Activated T-helper 17 cell treated with anti-CD3 and anti-CD28 coated beads, Interleukin-2, amount 50 U/mL, for 72 hours (primary cell): ENCODE measurements around the gene INTS11. TPM values are rescaled to one million over a fixed set of nuclear protein-coding genes. Genes with fewer than 3 reads are reported as not detected.
"Not testable (repeated sequence)": the region's sequence is repeated elsewhere in the genome, so short reads cannot be mapped to it uniquely, and the experiment has no call there.

ENCODE experiments used
- ATAC-seq: fragments of 150-1000 bp; cut with Tn5 transposase; replicated peaks from 2 replicates; pipeline ENCODE4 v1.10.0; 2021; ENCODE audit warnings: mild to moderate bottlenecking, moderate library complexity
- H3K27ac Mint-ChIP-seq: one replicate; pipeline ENCODE4 v1.8.0; 2022; ENCODE audit warnings: mixed read lengths
- H3K27me3 Mint-ChIP-seq: one replicate; pipeline ENCODE4 v1.8.0; 2022; ENCODE audit warnings: mixed read lengths
- H3K36me3 Mint-ChIP-seq: one replicate; pipeline ENCODE4 v1.8.0; 2022; ENCODE audit warnings: low read depth, mild to moderate bottlenecking, mixed read lengths
- H3K4me1 Mint-ChIP-seq: one replicate; pipeline ENCODE4 v1.8.0; 2022; ENCODE audit warnings: mixed read lengths
- H3K4me3 Mint-ChIP-seq: one replicate; pipeline ENCODE4 v1.8.0; 2022; ENCODE audit warnings: mild to moderate bottlenecking, mixed read lengths
- H3K9me3 Mint-ChIP-seq: one replicate; pipeline ENCODE4 v1.8.0; 2022; ENCODE audit warnings: mixed read lengths
- total RNA-seq, 2 donors: library from RNA; stranded (reverse); gene quantifications; one replicate each; pipeline ENCODE4 v1.2.3, GENCODE V29; 2022

The INTS11 gene
- 100 to 1,000 TPM; 122 to 125 TPM for total RNA-seq

DNA sequence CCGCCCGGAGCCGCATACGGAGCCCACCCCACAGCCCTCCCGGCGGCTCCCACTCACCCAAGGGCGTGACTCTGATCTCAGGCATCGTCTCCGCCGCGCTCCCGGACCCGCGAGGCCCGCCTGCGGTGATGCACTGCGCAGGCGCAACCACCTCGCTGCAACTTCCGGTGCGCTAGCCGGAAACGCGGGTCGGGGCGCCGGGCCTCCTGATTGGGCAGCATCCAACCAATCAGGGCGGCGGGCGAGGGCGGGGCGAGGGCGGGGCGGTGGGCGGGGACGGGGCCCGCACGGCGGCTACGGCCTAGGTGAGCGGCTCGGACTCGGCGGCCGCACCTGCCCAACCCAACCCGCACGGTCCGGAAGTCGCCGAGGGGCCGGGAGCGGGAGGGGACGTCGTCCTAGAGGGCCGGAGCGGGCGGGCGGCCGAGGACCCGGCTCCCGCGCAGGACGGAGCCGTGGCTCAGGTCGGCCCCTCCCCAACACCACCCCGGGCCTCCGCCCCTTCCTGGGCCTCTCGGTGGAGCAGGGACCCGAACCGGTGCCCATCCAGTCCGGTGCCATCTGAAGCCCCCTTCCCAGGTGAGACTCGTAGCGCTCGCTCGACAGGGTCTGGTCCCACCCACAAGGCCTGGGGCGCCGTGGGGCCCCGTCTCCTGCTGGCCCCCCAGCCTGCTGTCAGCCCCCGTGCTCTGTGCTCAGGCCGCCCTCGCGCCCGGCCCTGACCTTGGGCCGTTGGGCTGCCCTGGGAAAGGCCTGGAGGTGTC is at the start of gene INTS11, which contains the start of gene CPTP:
Gene INTS11, minus strand, starts transcription at position 137 of the 764 bp plus-strand sequence. Its CDS starts 52 bp downstream, at position 85.
Gene CPTP, plus strand, starts transcription at position 279 of the 764 bp plus-strand sequence. CDS start 2,109 bp downstream, outside the sequence.
- Mint-ChIP-seq H3K4me3 (peak within 1 kb of the TSS; percentile 80), H3K4me1 (peaks cover 13% of the 10 kb centered on the region), H3K9me3 (no peaks in the 10 kb centered on the region), H3K27ac (peak within 1 kb of the TSS; percentile 86), H3K27me3 (no peaks in the 10 kb centered on the region), H3K36me3 (peaks cover 12% of the 10 kb centered on the region)
- ATAC-seq, result peak; percentile 91

DNA sequence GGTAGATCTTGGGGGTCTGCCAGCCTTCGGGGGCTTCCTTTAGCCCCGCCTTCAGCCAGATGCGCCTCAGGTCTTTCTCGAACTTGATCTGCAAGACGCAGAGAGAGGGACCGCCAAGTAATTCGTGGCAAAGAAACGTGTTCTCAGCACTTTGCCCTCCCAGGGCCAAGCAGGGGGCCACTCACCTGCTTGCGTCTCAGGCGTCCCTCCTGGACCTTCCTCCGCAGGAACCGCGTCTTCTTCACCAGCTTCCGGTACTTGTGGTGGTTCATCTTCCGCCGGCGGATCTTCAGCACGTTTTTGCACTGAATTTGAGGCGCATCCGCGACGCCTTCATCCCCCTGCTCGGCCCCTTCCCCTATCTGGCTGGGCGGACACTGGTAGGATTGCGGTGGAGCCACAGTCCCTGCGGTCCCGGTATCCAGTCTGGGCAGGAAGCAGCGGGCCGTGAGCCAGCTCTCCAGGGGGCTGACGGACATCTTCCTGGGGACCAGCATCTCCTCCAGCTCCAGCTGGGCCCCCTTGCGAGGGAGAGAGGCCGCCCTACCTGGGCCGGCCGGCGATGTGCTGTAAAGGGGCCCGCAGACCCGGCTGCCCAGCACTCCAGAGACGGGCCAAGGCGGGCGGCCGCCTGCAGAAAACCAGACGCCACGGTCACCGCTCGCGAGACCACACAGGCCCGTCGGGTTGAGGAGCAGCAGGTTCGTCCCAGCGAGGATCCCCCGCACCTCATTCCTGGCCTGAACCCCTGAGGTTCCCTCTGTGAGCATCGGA is 49.5 kb upstream of the INTS11 start:
- H3K4me3 Mint-ChIP-seq, result peak overlapping the region; percentile 92
- no peaks in the 10 kb centered on the region for H3K27me3 Mint-ChIP-seq
- no peaks in the 10 kb centered on the region for H3K9me3 Mint-ChIP-seq
- ATAC-seq, result no peak
- H3K4me1 Mint-ChIP-seq, result no peaks in the 10 kb centered on the region
- H3K36me3 Mint-ChIP-seq, result peaks cover 26% of the 10 kb centered on the region
- H3K27ac Mint-ChIP-seq, result peak overlapping the region; percentile 46

DNA sequence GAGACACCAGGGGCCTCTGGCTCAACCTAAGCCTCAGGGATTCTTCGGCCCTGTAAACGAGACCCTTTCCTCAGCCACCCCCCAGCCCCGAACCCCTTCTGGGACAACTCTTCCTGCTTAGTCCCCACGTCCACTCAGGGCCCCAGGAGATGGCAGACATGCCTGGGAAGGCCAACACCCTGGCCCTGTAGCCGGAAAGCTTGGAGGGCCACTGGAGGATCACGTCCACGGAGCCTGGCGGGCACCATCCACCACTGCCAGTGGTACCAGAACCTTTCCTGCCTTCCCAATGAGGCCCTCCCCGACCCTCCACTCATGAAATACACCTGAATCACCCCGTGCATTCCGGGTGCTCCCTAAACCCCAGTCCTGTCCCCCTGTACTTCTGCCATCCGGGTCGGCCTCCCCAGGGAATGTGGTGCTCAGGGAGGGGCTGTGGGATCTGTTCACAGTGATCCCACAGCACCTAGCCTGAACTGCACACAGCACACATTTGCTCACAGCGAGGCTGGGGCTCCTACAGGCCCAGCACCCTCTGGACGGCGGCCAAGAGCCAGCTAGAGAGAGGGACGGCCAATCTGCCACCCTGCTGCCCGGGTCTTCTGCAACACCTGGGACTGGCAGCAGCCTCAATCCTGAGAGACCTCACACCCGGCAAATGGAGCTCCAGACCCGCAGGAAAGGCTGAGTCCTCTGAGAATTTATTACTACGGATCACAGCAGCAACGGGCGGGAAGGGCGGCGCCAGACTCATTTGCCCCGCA is 48.8 kb upstream of the INTS11 start:
- no peaks in the 10 kb centered on the region for H3K9me3 Mint-ChIP-seq
- no peaks in the 10 kb centered on the region for H3K4me1 Mint-ChIP-seq
- ATAC-seq, result no peak
- peak overlapping the region; percentile 43 for H3K27ac Mint-ChIP-seq
- peak overlapping the region; percentile 92 for H3K4me3 Mint-ChIP-seq
- no peaks in the 10 kb centered on the region for H3K27me3 Mint-ChIP-seq
- peaks cover 26% of the 10 kb centered on the region for H3K36me3 Mint-ChIP-seq

DNA sequence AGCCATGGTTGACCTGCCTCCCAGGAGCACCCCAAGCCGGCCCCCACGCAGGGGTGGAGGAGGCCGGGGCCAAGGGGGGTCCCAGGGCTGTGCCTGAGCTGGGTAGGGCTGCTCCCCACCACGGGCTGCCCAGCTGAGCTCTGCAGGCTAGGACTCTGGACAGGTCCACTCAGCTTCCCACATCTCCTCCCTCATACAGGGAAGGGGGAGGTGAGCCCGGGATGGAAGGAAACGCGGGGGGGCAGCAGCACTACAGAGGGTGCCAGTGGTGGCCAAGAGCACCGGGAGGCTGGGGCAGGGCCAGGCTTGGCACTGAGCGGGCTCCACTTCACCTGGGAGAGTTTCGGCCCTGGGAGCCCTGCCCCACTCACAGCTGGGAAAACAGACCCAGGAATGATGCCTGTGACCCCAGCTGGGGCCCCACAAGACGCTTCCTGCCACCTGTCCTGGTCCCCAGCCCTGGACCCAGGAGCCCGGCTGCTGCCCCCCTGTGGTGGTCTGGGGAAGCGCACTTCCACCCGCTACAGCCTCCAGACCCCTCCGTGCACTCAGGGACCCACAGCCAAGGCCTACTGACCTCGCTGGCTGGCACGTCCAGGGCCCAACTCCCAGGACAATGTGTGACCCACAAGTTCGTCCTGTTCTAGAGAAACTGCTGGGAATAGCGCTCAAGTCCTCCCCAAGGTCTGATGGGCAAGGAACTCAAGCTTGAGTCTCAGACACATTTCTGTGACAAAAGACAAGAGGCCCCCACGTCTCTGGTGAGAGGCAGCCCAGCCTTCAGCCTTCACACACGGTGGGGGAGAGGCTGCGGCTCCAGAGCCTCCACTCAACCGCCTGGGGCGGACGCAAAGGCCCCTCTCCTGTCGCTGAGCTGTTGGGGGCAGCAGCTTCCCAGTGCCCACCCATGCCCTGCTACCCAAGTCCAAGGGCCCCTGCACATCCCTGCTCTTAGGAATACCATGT is 47.6 kb upstream of the INTS11 start:
- H3K27me3 Mint-ChIP-seq, result no peaks in the 10 kb centered on the region
- peak overlapping the region; percentile 27 for H3K4me3 Mint-ChIP-seq

DNA sequence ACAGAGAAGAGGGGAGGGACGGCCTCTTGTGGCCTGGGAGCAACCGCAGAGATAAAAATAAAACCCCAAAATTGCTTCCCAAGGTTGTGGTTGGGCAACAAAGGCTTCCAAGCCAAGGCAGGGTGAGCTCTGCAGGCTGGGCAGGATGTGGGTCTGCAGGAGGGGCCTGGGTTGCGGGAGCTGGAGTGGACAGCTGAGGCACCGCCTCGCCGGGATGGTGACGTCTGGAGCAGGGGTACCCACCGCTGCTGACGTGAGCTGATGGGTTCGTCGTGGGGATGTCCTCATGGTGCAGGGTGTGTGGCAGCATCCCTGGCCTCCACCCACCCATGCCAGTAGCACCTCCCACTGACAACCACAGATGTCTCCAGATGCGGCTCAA is 46.9 kb upstream of the INTS11 start:
- Mint-ChIP-seq H3K27me3 (no peaks in the 10 kb centered on the region), H3K36me3 (peaks cover 26% of the 10 kb centered on the region), H3K4me1 (no peaks in the 10 kb centered on the region), H3K27ac (no peak overlapping the region), H3K4me3 (peak overlapping the region; percentile 11), H3K9me3 (no peaks in the 10 kb centered on the region)
- peak; percentile 8 for ATAC-seq

More for the DNA sequence above, 47.6 kb upstream of the INTS11 start:
- H3K9me3 Mint-ChIP-seq, result no peaks in the 10 kb centered on the region
- H3K4me1 Mint-ChIP-seq, result no peaks in the 10 kb centered on the region
- peaks cover 26% of the 10 kb centered on the region for H3K36me3 Mint-ChIP-seq
- ATAC-seq, result peak; percentile 52
- H3K27ac Mint-ChIP-seq, result no peak overlapping the region

DNA sequence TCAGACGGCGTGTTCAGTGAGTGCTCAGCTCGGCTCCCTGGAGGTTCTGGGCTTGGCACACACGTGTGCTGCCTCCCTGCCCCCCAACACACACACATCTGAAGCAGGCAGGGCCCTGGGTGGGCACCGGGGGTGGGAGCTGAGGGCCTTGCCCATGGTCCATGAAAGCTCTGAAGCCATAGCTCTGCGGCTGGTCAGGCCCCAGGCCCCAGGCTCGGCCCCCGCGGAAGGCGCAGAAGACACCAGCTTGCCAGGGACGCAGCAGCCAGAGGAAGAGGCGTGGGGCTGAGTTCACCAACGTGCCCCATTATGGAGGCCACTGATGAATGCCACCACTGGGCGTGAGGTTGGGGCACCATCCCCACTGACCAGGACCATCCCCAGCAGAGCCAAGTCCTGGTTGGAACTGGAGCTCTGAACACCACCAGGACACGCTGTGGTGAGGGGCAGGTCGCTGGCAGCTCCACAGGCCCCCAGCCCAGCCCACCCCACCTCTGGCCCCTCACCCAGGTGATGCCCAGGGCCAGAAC is 46.4 kb upstream of the INTS11 start:
- no peak for ATAC-seq
- Mint-ChIP-seq H3K27ac (no peak overlapping the region), H3K4me3 (peak overlapping the region; percentile 11), H3K36me3 (peaks cover 26% of the 10 kb centered on the region), H3K9me3 (no peaks in the 10 kb centered on the region), H3K27me3 (no peaks in the 10 kb centered on the region), H3K4me1 (no peaks in the 10 kb centered on the region)

DNA sequence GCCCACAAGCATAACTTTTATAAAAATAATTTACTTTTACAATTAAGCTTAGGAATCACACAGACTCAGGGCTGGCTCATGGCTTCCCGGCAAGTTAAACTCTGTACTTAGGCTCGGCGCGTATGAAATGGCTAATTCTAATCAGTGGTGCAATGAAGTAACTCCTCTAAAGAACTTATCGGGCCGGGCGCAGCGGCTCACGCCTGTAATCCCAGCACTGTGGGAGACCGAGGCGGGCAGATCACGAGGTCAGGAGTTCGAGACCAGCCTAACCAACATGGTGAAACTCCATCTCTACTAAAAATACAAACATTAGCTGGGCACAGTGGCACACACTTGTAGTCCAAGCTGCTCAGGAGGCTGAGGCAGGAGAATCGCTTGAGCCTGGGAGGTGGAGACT is 45.6 kb upstream of the INTS11 start:
- not testable (repeated sequence) for H3K4me1 Mint-ChIP-seq, ATAC-seq, H3K27ac Mint-ChIP-seq, H3K9me3 Mint-ChIP-seq, H3K4me3 Mint-ChIP-seq, H3K27me3 Mint-ChIP-seq
- peaks cover 21% of the 10 kb centered on the region for H3K36me3 Mint-ChIP-seq

DNA sequence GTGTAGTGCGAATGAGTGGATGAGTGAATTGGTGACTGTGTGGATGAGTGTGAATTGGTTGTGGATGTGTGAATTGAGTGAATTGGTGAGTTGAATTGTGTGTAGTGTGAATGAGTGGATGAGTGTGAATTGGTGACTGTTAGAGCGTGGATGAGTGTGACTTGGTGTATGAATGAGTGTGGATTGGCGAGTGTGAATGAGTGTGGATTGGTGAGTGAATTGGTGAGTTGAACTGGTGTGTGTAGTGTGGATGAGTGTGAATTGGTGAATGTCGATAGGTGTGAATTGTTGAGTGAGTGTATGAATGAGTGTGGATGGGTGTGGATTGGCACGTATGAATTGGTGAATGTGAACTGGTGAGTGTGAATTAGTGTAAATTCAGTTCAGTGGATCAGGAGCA is 42.9 kb upstream of the INTS11 start:
- no peak overlapping the region for H3K4me3 Mint-ChIP-seq
- no peaks in the 10 kb centered on the region for H3K4me1 Mint-ChIP-seq
- H3K27ac Mint-ChIP-seq, result no peak overlapping the region
- no peaks in the 10 kb centered on the region for H3K36me3 Mint-ChIP-seq
- no peak for ATAC-seq
- H3K27me3 Mint-ChIP-seq, result no peaks in the 10 kb centered on the region
- no peaks in the 10 kb centered on the region for H3K9me3 Mint-ChIP-seq

DNA sequence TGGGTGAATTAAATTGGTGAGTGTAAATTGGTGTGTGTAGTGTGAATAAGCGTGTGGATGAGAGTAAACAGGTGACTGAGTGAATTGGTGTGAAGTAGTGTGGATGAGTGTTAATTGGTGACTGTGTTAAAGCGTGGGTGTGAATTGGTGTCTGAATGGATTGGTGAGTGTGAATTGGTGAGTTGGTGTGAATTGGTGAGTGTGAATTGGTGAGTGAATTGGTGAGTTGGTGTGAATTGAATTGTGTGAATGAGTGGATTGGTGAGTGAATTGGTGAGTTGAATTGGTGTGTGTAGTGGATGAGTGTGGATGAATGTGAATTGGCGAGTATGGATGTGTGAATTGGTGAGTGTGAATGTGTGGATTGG is 42.2 kb upstream of the INTS11 start:
- ATAC-seq, result no peak
- H3K36me3 Mint-ChIP-seq, result no peaks in the 10 kb centered on the region
- no peak overlapping the region for H3K27ac Mint-ChIP-seq
- H3K9me3 Mint-ChIP-seq, result no peaks in the 10 kb centered on the region
- no peaks in the 10 kb centered on the region for H3K4me1 Mint-ChIP-seq
- no peak overlapping the region for H3K4me3 Mint-ChIP-seq
- no peaks in the 10 kb centered on the region for H3K27me3 Mint-ChIP-seq

DNA sequence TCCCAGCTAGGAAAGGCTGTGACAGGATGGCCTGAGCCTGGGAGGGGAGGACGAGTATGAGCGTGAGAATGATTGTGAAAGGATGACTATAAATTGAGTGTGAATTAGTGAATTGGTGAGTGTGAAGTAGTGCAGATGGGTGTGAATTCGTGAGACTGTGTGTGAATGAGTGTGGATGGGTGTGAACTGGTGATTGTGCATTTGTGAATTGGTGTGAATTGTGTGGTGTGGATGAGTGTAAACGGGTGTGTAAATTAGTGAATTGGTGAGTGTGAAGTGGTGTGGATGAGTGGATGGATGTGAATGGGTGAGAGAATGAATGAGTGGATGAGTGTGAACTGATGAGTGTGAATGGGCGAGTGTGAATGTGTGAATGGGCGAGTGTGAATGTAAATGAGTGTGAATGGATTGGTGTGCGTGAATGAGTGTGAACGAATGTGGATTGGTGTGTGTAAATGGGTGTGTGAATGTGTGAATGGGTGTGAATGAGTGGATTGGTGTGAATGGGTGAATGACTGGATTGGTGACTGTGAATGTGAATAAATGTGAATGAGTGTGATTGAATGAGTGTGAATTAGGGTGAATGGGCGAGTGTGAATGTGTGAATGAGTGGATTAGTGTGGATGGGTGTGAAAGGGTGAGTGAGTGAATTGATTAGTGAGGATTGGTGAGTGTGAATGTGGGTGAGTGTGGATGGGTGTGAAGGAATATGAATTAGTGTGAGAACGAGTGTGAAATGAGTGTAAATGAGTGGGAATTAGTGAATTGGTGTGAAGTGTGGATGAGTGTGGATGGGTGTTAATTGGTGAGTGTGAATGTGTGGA is 41.6 kb upstream of the INTS11 start:
- no peak overlapping the region for H3K4me3 Mint-ChIP-seq
- no peaks in the 10 kb centered on the region for H3K36me3 Mint-ChIP-seq
- H3K27ac Mint-ChIP-seq, result no peak overlapping the region
- no peaks in the 10 kb centered on the region for H3K9me3 Mint-ChIP-seq
- peaks cover under 1% of the 10 kb centered on the region for H3K4me1 Mint-ChIP-seq
- ATAC-seq, result no peak
- H3K27me3 Mint-ChIP-seq, result no peaks in the 10 kb centered on the region

DNA sequence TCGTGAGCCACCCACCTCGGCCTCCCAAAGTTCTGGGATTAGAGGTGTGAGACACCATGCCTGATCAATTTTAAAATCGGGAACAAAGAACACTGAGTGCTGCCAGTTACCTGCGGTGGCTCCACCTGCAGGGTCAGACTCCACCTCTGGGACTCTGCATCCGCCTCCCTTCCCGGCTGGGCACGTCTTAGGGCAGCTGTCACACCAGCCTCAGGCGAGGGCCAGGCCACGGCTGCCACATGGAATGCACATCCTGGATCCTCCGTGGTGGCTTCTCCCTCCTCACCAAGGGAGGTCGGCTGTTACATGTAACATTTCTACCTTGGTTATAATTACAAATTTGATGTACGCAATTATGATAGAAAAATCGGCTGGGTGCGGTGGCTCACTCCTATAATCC is 39.8 kb upstream of the INTS11 start:
- ATAC-seq, result no peak
- H3K9me3 Mint-ChIP-seq, result no peaks in the 10 kb centered on the region

DNA sequence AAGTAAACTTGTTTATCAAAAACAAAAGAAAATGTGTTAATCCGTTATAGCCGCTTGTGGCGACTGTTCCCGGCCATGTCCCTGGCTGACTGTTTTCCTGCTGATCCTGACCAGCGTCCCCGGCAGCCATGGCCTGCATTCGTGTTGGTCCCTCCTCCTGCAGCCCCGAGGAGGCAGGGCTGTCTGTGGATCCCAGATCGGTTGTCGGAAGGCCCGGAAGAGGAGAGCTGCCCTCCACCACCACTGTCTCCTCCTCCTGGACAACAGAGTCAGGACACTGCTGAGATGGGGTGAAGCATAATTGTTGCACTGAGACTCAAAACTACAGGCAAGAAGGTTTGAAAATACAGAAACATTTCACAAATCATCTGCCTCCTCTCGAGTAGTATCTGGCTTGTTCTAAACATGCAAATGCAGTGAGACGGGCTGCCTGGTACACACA is 37.5 kb upstream of the INTS11 start:
- Mint-ChIP-seq H3K9me3 (no peaks in the 10 kb centered on the region), H3K27me3 (no peaks in the 10 kb centered on the region), H3K4me1 (peaks cover 6% of the 10 kb centered on the region), H3K27ac (no peak overlapping the region), H3K36me3 (no peaks in the 10 kb centered on the region), H3K4me3 (no peak overlapping the region)
- ATAC-seq, result no peak

More for the DNA sequence above, 39.8 kb upstream of the INTS11 start:
- Mint-ChIP-seq H3K27me3 (no peaks in the 10 kb centered on the region), H3K4me1 (peaks cover 6% of the 10 kb centered on the region), H3K27ac (no peak overlapping the region), H3K4me3 (no peak overlapping the region), H3K36me3 (no peaks in the 10 kb centered on the region)
